Trophoblast cell (in vitro differentiated cells and primary cell): ENCODE measurements around the gene CFAP141.

Source experiments
- DNase-seq, 2 donors: peaks; one replicate each; pipeline ENCODE4 v3.0.0-alpha.2; 2016
- H2AFZ ChIP-seq: 2 replicates; pipeline ENCODE4 v1.6.1; 2013; ENCODE audit warnings: low read length, moderate library complexity, mild to moderate bottlenecking; ENCODE audit not compliant: insufficient read depth, poor library complexity
- H2AK5ac ChIP-seq: 2 replicates; pipeline ENCODE4 v1.6.1; 2013; ENCODE audit warnings: mild to moderate bottlenecking, low read length
- H2BK120ac ChIP-seq: 2 replicates; pipeline ENCODE4 v1.6.1; 2013; ENCODE audit warnings: low read length, mild to moderate bottlenecking, moderate library complexity; ENCODE audit not compliant: insufficient read depth, poor library complexity
- H2BK12ac ChIP-seq: 2 replicates; pipeline ENCODE4 v1.6.1; 2013; ENCODE audit warnings: mild to moderate bottlenecking, low read length, moderate library complexity
- H2BK5ac ChIP-seq: 2 replicates; pipeline ENCODE4 v1.6.1; 2013; ENCODE audit warnings: low read length, low read depth, moderate library complexity, mild to moderate bottlenecking; ENCODE audit not compliant: poor library complexity
- H3K14ac ChIP-seq: 2 replicates; pipeline ENCODE4 v1.6.1; 2013; ENCODE audit warnings: mild to moderate bottlenecking, low read length
- H3K18ac ChIP-seq: 2 replicates; pipeline ENCODE4 v1.6.1; 2013; ENCODE audit warnings: mild to moderate bottlenecking, low read length
- H3K23ac ChIP-seq: 2 replicates; pipeline ENCODE4 v1.6.1; 2013; ENCODE audit warnings: low read length
- H3K27ac ChIP-seq: 2 replicates; pipeline ENCODE4 v1.5.1; 2013; ENCODE audit warnings: low read depth, mild to moderate bottlenecking, inconsistent platforms, low read length, moderate library complexity
- H3K27me3 ChIP-seq: 2 replicates; pipeline ENCODE4 v1.6.1; 2013; ENCODE audit warnings: inconsistent platforms, mild to moderate bottlenecking, low read length, moderate library complexity; ENCODE audit not compliant: insufficient read depth
- H3K36me3 ChIP-seq, 2 experiments: 1 replicate in 1 of 2; 2 replicates in 1 of 2; pipeline ENCODE4 v1.6.1; 2013; ENCODE audit warnings: low read length in 2 of 2, mild to moderate bottlenecking in 2 of 2, moderate library complexity in 1 of 2; ENCODE audit not compliant: insufficient read depth in 2 of 2, control insufficient read depth in 1 of 2
- H3K4ac ChIP-seq: 2 replicates; pipeline ENCODE4 v1.6.1; 2013; ENCODE audit warnings: low read depth, mild to moderate bottlenecking, low read length, moderate library complexity
- H3K4me1 ChIP-seq, 2 experiments: 1 replicate in 1 of 2; 2 replicates in 1 of 2; pipeline ENCODE4 v1.6.1; 2013; ENCODE audit warnings: low read length in 2 of 2, mild to moderate bottlenecking in 2 of 2, moderate library complexity in 1 of 2; ENCODE audit not compliant: insufficient read depth in 2 of 2, control insufficient read depth in 1 of 2
- H3K4me2 ChIP-seq: 2 replicates; pipeline ENCODE4 v1.6.1; 2013; ENCODE audit warnings: inconsistent platforms, mild to moderate bottlenecking, low read length, moderate library complexity
- H3K4me3 ChIP-seq: 2 replicates; pipeline ENCODE4 v1.5.1; 2013; ENCODE audit warnings: mild to moderate bottlenecking, low read depth, low read length, inconsistent platforms
- H3K79me1 ChIP-seq: one replicate; pipeline ENCODE4 v1.6.1; 2013; ENCODE audit warnings: low read length
- H3K79me2 ChIP-seq: 2 replicates; pipeline ENCODE4 v1.6.1; 2013; ENCODE audit warnings: low read length, mild to moderate bottlenecking; ENCODE audit not compliant: control insufficient read depth, insufficient read depth, poor library complexity
- H3K9ac ChIP-seq: 2 replicates; pipeline ENCODE4 v1.6.1; 2013; ENCODE audit warnings: mild to moderate bottlenecking, low read length
- H3K9me3 ChIP-seq: 2 replicates; pipeline ENCODE4 v1.6.1; 2013; ENCODE audit warnings: low read depth, mild to moderate bottlenecking, control low read depth, inconsistent platforms, low read length; ENCODE audit not compliant: insufficient read depth
- H4K12ac ChIP-seq: 2 replicates; pipeline ENCODE4 v1.6.1; 2013; ENCODE audit warnings: low read depth, mild to moderate bottlenecking, low read length, moderate library complexity
- H4K8ac ChIP-seq: 2 replicates; pipeline ENCODE4 v1.6.1; 2013; ENCODE audit warnings: low read depth, mild to moderate bottlenecking, low read length, moderate library complexity
- H4K91ac ChIP-seq: one replicate; pipeline ENCODE4 v1.6.1; 2013; ENCODE audit warnings: low read depth, mild to moderate bottlenecking, low read length, moderate library complexity
- WGBS: extraction: QIAGEN DNeasy Blood & Tissue Kit; methylation state at CpG from one replicate; pipeline ENCODE4 v1.1.7; 2013; ENCODE audit warnings: missing lambda C conversion rate; ENCODE audit not compliant: insufficient read length, insufficient coverage; ENCODE audit errors: extremely low coverage; 5-methylcytosine and 5-hydroxymethylcytosine counted together

The CFAP141 gene

GRCh38 chr1:154166207-154166606 lies 39.9 kb downstream of the CFAP141 start:
- no peak overlapping the region for H4K12ac ChIP-seq
- no peak overlapping the region for H3K18ac ChIP-seq
- no peak overlapping the region for H2AFZ ChIP-seq
- no peak overlapping the region for H3K23ac ChIP-seq
- H3K79me1 ChIP-seq = no peaks in the 10 kb centered on the region
- no peaks in the 10 kb centered on the region for H3K79me2 ChIP-seq
- WGBS = no CpG with 5 or more reads among the region's 1 CpG
- DNase-seq = no peak
- no peak overlapping the region for H3K4me2 ChIP-seq
- no peak overlapping the region for H3K4me3 ChIP-seq
- H3K27ac ChIP-seq = no peak overlapping the region
- no peaks in the 10 kb centered on the region for H3K4me1 ChIP-seq
- H3K27me3 ChIP-seq = no peaks in the 10 kb centered on the region
- no peak overlapping the region for H3K9ac ChIP-seq
- H2AK5ac ChIP-seq = no peak overlapping the region
- H4K8ac ChIP-seq = no peak overlapping the region
- no peak overlapping the region for H4K91ac ChIP-seq
- peaks cover 40 to 72% of the 10 kb centered on the region in 2 experiments for H3K36me3 ChIP-seq
- no peaks in the 10 kb centered on the region for H3K9me3 ChIP-seq
- H3K4ac ChIP-seq = no peak overlapping the region
- H2BK5ac ChIP-seq = no peak overlapping the region
- H2BK120ac ChIP-seq = no peak overlapping the region
- H2BK12ac ChIP-seq = no peak overlapping the region
- H3K14ac ChIP-seq = no peak overlapping the region

GRCh38 chr1:154159554-154159953 lies 46.6 kb downstream of the CFAP141 start:
- H3K4me2 ChIP-seq = no peak overlapping the region
- no peak overlapping the region for H4K8ac ChIP-seq
- H3K27me3 ChIP-seq = no peaks in the 10 kb centered on the region
- H2AK5ac ChIP-seq = no peak overlapping the region
- no peak overlapping the region for H2AFZ ChIP-seq
- H3K4me1 ChIP-seq = no peaks in the 10 kb centered on the region
- no peak overlapping the region for H2BK12ac ChIP-seq
- no peaks in the 10 kb centered on the region for H3K9me3 ChIP-seq
- no peaks in the 10 kb centered on the region for H3K79me2 ChIP-seq
- no peak overlapping the region for H3K4me3 ChIP-seq
- H2BK120ac ChIP-seq = no peak overlapping the region
- no peak for DNase-seq
- no peak overlapping the region for H3K18ac ChIP-seq
- peaks cover 17 to 45% of the 10 kb centered on the region in 2 experiments for H3K36me3 ChIP-seq
- H4K12ac ChIP-seq = no peak overlapping the region
- no peak overlapping the region for H3K4ac ChIP-seq
- no peaks in the 10 kb centered on the region for H3K79me1 ChIP-seq
- H4K91ac ChIP-seq = no peak overlapping the region
- no peak overlapping the region for H3K9ac ChIP-seq
- no peak overlapping the region for H3K27ac ChIP-seq
- H3K23ac ChIP-seq = no peak overlapping the region
- H2BK5ac ChIP-seq = no peak overlapping the region
- H3K14ac ChIP-seq = no peak overlapping the region

- WGBS = no CpG with 5 or more reads among the region's 8 CpGs
- H3K23ac ChIP-seq = no peak overlapping the region
These were observed 47.6 kb downstream of the CFAP141 start for GRCh38 chr1:154158307-154159125.

GRCh38 chr1:154157520-154158306 lies 48.4 kb downstream of the CFAP141 start:
- no peak overlapping the region for H2BK120ac ChIP-seq
- no peak overlapping the region for H2BK5ac ChIP-seq
- H3K9ac ChIP-seq = no peak overlapping the region
- no peak overlapping the region for H3K18ac ChIP-seq
- no peak overlapping the region for H2AFZ ChIP-seq
- no peak overlapping the region for H4K8ac ChIP-seq
- H3K4me3 ChIP-seq = no peak overlapping the region
- H2BK12ac ChIP-seq = no peak overlapping the region
- no peaks in the 10 kb centered on the region for H3K4me1 ChIP-seq
- no peak overlapping the region for H3K23ac ChIP-seq
- H3K14ac ChIP-seq = no peak overlapping the region
- H3K27me3 ChIP-seq = no peaks in the 10 kb centered on the region
- no peaks in the 10 kb centered on the region for H3K79me2 ChIP-seq
- peak; percentile 35 to 41 for DNase-seq
- H3K27ac ChIP-seq = no peak overlapping the region
- no peak overlapping the region for H3K4me2 ChIP-seq
- no peak overlapping the region for H2AK5ac ChIP-seq
- H3K36me3 ChIP-seq = peaks cover 12 to 37% of the 10 kb centered on the region in 2 experiments
- no peaks in the 10 kb centered on the region for H3K79me1 ChIP-seq
- H4K12ac ChIP-seq = no peak overlapping the region
- no peak overlapping the region for H3K4ac ChIP-seq
- WGBS = no CpG with 5 or more reads among the region's 7 CpGs
- H3K9me3 ChIP-seq = no peaks in the 10 kb centered on the region
- H4K91ac ChIP-seq = no peak overlapping the region

More at GRCh38 chr1:154158307-154159125, 47.6 kb downstream of the CFAP141 start:
- H2AFZ ChIP-seq = no peak overlapping the region
- no peak overlapping the region for H3K18ac ChIP-seq
- H3K79me2 ChIP-seq = no peaks in the 10 kb centered on the region
- no peak overlapping the region for H3K14ac ChIP-seq
- no peaks in the 10 kb centered on the region for H3K9me3 ChIP-seq
- no peaks in the 10 kb centered on the region for H3K27me3 ChIP-seq
- no peaks in the 10 kb centered on the region for H3K79me1 ChIP-seq
- no peaks in the 10 kb centered on the region for H3K4me1 ChIP-seq
- H4K8ac ChIP-seq = no peak overlapping the region
- no peak overlapping the region for H4K91ac ChIP-seq
- H3K9ac ChIP-seq = no peak overlapping the region
- DNase-seq = no peak
- no peak overlapping the region for H2BK5ac ChIP-seq
- no peak overlapping the region for H2BK120ac ChIP-seq
- no peak overlapping the region for H3K4me3 ChIP-seq
- no peak overlapping the region for H2AK5ac ChIP-seq
- peaks cover 12 to 38% of the 10 kb centered on the region in 2 experiments for H3K36me3 ChIP-seq
- H2BK12ac ChIP-seq = peak overlapping the region; percentile 42
- H3K4me2 ChIP-seq = no peak overlapping the region
- H3K4ac ChIP-seq = no peak overlapping the region
- H4K12ac ChIP-seq = no peak overlapping the region
- H3K27ac ChIP-seq = no peak overlapping the region
